HG02798 (cell line): Measurements from ENCODE around the gene DYRK1B.
A peak's percentile ranks its signal among the peaks of the same experiment; 100 is the strongest.
"Not testable (repeated sequence)": the region's sequence is repeated elsewhere in the genome, so short reads cannot be mapped to it uniquely, and the experiment has no call there.

ENCODE experiments used
- ATAC-seq: cut with Tn5 transposase; IDR thresholded peaks from one replicate; pipeline ENCODE4 v1.9.1; 2021; ENCODE audit warnings: mild to moderate bottlenecking; ENCODE audit not compliant: unreplicated experiment, poor library complexity

DYRK1B gene

GRCh38 chr19:39833464-39834286 is at the start of gene DYRK1B:
Gene DYRK1B (minus strand): TSS chr19:39834162. CDS start chr19:39831867, 2,295 bp downstream.
- ATAC-seq: peak; percentile 90

DNA sequence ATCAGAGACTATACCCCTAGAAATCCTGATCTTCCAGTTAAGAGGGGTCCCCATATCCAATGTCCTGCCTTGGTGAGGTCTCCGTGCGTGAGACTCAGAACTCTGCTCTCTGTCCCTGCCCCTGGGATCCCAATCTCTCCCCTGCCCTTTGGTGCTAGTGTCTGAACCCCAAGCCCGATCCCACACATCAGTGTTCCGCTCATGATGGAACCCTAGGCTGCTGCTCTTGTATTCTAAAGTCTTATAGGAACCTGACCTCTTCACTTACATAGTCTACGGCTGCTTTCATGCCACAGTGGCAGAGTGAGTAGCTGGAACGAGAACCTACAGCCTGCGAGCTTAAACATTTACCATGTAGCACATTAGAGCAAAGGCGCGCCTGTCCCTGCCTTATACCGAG is 48.7 kb upstream of the DYRK1B start:
- not testable (repeated sequence) for ATAC-seq

DNA sequence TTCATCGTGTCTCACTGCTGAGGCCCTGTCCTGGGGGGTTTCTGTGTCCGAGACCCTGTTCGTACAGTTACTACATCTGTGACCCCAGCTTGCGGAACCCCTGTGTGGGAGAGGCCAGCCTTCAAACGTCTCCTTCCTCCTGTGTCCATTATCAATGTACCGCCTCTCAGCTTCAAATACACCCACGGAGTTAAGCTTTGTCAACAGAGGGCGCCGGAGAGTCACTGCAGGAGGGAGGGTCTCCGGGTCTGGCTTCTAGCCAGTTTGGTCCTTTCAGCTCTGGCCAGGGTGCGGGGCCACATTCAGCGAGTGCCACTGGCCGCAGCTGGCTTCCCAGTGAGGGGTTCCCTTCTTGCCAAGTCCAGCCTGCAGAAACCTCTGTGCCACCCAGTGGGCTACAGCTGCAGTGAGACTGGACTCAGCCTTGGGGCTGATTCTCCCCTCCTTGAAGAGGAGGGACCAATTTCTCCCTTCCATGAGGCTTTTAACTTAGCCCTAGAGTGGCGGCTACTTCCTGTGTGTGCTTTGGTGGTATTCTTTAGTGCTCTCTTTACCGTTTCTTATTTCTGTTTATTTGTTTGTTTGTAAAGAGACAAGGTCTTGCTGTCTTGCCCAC is 47.6 kb upstream of the DYRK1B start:
- not testable (repeated sequence) for ATAC-seq

GRCh38 chr19:39880241-39880640 is 46.3 kb upstream of the DYRK1B start:
- ATAC-seq: not testable (repeated sequence)

GRCh38 chr19:39879796-39880195 is 45.8 kb upstream of the DYRK1B start:
- not testable (repeated sequence) for ATAC-seq

- not testable (repeated sequence) for ATAC-seq
Measured at GRCh38 chr19:39878866-39879265, 44.9 kb upstream of the DYRK1B start.

GRCh38 chr19:39878398-39878797 is 44.4 kb upstream of the DYRK1B start:
- ATAC-seq: no peak

GRCh38 chr19:39877982-39878381 is 44.0 kb upstream of the DYRK1B start:
- not testable (repeated sequence) for ATAC-seq

DNA sequence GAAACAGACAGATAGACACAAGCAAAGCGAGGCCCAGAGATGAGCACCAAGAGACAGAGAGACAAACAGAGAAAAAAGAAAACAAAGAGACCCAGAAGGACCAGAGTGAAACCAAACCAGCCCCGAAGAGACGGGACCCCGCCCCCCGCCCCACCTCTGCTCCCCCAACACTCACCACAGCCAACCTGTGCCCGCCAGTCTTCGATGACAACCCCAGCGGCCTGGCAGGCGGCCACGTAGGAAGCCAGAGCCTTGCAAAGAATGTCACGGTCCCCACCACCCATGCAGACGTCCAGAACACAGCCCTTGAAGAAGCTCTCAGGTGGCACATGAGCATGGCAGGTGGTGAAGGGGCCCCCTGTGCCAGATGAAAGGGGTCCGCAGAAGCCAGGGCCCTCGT is 43.5 kb upstream of the DYRK1B start:
- ATAC-seq: not testable (repeated sequence)

DNA sequence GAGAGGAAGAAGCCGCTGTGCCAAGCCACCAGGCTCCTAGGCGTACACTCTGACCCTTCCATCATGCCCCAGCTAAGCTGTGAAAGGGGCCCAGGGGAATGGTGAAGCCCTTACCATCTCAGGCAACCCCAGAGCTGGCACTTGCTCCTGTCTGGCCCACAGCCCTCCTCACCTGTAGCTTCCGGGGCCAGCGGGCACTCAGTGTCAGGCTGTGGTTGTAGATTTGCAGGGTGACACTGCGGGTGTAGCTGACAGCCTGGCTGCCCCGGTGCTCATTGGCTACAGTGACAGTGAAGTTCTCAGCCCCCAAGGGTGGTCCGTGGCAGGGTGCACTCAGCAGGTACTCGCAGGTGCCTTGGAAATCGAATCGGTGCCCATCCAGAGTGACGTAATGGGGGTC is 42.5 kb upstream of the DYRK1B start:
- not testable (repeated sequence) for ATAC-seq

- not testable (repeated sequence) for ATAC-seq
Measured at GRCh38 chr19:39875401-39875864, 41.5 kb upstream of the DYRK1B start.

DNA sequence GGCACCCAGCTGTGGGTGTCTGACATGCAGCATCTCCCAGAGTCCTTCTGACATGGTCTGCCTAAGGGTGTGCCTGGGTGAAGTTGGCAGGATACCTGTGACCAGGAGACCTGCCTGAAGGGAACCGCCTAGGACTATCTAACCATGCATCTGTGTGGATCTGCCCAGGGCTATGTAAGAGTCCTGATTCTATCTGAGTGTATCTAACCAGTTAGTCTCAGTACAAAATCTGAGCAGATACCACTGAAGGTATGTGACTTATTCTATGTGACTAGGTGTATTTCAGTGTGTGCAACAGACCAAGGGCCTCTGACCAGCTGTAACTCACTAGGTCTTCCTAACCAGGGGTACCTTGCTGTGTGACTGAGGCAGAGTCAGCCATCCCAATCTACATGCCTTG is 40.4 kb upstream of the DYRK1B start:
- ATAC-seq: no peak

GRCh38 chr19:39873385-39873784 is 39.4 kb upstream of the DYRK1B start:
- no peak for ATAC-seq

DNA sequence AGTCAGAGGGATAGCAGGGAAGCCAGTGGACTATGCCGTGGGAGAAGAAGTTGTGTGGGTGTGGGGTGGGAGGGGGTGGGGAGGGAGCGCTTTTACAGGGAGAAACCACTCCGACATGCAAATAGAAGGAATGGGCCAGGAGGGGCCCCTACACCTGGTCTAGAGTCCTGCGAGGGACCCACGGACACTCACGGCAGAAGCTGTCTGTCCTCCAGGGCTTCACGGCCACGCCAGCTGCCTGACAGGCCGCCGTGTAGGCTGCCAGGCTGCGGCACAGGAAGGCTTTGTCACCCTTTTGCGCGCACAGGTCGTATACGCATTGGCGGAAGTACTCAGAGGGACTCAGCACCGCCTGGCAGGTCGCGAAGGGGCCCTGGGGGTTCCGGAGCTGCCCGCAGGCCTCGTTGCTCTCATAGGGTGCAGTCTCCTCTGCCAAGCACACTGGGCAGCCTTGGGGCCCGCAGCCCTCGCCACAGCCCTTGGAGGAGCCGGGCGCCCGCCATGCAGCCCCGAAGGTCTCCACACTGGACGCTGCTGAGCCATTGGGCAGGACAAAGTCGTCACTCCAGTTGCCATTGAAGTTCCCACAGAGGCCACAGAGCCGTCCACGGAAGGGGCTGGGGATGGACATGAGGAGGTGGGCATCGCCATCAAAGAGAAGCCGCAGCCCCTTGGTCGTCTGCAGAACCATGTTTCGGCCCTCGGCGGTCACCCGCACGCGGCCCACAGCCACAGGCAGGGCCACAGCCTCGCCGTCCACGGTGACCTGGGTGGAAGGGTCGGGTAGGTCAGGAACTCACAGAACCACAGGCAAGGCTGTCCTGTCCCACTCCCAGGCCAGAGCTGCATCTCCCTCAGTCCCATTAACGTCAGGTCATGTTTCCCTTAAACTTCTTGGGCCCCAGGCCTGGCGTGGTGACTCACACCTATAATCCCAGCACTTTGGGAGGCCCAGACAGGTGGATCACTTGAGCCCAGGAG is 38.2 kb upstream of the DYRK1B start:
- no peak for ATAC-seq

DNA sequence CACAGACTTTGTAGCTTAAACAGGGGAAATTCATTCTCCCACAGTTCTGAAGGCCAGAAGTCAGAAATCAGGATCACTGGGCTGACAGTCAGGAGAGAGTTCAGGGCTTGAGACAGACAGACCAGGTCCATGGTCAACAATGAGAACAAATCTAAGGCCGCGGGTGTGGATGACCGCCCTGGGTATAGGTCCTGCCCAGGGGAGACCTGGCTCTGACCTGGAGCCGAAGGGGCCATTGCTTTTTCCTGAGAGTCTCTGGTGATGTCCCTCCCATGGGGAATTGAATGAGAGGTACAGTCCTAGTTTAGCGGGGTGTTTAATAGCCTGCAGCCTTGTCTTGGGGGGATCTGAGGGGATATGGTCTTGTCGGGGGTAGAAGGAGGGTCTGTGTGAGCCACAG is 37.4 kb upstream of the DYRK1B start:
- no peak for ATAC-seq

DNA sequence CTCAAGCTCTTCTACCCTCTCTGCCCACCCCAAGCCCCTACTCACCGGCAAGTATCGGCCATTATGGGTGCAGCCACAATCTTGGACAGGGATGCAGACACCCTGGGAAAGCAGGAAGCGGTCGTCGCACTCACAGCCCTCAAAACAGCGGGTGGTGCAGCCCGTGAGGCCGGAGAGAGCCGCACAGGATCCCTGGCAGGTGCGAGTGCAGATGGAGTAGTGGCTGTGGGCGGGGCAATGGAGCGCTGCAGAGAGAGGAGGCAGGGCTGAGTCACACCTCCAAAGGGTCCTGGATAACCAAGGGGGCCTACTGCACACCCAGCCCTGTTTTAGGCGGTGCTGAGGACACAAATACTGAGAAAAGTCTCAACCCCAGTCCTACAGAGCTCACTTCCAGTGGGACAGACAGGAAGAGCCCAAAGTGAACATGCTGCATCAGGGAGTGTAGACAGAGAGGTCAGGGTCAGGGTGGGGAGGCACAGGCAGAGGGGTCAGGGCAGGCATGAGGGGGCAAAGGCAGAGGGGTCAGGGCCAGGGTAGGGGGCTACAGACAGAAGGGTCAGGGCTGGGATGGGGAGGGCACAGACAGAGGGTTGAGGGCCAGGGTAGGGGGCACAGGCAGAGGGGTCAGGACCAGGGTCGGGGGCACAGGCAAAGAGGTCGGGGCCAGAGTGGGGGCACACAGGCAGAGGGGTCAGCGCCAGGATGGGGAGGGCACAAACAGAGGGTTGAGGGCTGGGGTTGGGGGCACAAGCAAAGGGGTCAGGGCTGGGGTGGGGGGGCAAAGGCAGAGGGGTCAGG is 36.4 kb upstream of the DYRK1B start:
- ATAC-seq: no peak

DNA sequence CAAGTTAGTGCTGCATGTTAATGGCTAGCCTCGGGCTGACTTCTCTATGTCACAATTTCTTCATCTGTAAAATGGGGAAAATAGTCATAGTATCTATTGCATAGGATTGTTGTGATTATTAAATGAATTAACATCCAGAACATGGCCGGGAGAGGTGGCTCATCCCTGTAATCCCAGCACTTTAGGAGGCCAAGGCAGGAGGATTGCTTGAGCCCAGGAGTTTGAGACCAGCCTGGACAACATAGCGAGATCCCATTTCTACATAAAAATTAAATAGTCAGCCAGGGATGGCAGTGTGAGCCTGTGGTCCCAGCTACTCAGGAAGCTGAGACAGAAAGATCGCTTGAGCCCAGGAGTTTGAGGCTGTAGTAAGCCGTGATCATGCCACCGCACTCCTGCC is 34.0 kb upstream of the DYRK1B start:
- ATAC-seq: no peak

- no peak for ATAC-seq
Measured at GRCh38 chr19:39867133-39867532, 33.2 kb upstream of the DYRK1B start.

DNA sequence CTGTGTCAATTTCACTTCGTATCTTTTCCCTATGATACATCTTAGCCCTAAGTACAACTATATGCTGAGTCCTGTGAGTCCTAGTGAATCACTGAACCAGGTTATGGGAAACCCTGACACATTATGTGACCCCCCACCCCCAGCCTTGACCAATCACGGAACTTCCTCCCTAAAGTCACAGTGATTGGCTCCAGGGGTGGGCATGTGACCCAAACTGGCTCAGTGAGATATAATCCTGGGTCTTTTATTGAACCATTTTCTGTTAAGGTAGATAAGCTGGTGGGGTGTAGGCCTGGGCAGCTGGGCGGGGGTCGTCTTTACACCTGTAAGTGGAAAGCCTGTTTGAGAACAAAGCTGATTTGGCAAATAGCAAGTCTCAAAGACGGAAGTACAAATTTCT is 32.0 kb upstream of the DYRK1B start:
- ATAC-seq: no peak

DNA sequence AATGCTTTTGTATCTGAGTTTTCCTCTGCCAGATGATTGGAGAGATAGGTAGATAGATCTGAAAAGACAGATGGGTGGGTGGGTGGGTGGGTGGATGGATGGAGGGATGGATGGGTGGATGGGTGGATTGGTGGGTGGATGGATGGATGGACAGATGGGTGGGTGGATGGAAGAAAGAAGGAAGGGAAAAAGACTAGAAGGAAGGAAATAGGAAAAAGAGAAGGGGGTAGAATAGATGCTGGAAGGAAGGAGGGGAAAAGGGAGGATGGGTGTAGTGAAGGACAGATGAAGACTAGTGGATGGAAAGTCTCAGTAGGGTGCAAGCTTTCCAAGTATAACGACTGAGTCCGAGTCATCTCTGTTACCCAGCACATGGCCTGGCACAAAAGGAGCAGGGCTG is 31.2 kb upstream of the DYRK1B start:
- no peak for ATAC-seq
